Naive thymus-derived CD8-positive, alpha-beta T cell (primary cell): Measurements from ENCODE around the gene ADGRL2. TPM values are rescaled to one million over a fixed set of nuclear protein-coding genes. Genes with fewer than 3 reads are reported as not detected.
"Not testable (repeated sequence)": the region's sequence is repeated elsewhere in the genome, so short reads cannot be mapped to it uniquely, and the experiment has no call there.

ENCODE experiments used
- ATAC-seq, 2 donors: fragments of 150-1000 bp; cut with Tn5 transposase in 1 of 2; sonication (Bioruptor Pico), chemical (Tn5 transposase) in 1 of 2; 1 replicate in 1 of 2; 2 replicates in 1 of 2; pipeline ENCODE4 v1.10.0; 2021; ENCODE audit warnings: mild to moderate bottlenecking in 2 of 2, moderate library complexity in 2 of 2
- POLR2A ChIA-PET: fragments of 350-600 bp; sonication (Branson Sonifier 250); formaldehyde crosslinking; loops from one replicate; lab custom pipeline; 2021; ENCODE audit warnings: antibody characterized with exemption; lab: Charles Lee
- DNase-seq, 10 donors: peaks; one replicate each; pipeline versions ENCODE4 v3.0.0 to v3.0.0-alpha.2; 2020 to 2022
- H3K27ac Mint-ChIP-seq, 10 donors: one replicate each; pipeline ENCODE4 v1.8.0; 2020 to 2022; ENCODE audit warnings: mild to moderate bottlenecking in 10 of 10, mixed read lengths in 10 of 10, moderate library complexity in 4 of 10, inconsistent platforms in 1 of 10
- H3K27me3 Mint-ChIP-seq, 5 donors: one replicate each; pipeline ENCODE4 v1.8.0; 2021 to 2022; ENCODE audit warnings: mixed read lengths in 5 of 5
- H3K36me3 Mint-ChIP-seq, 3 donors: one replicate each; pipeline ENCODE4 v1.8.0; 2020 to 2022; ENCODE audit warnings: mixed read lengths in 3 of 3, mild to moderate bottlenecking in 2 of 3, inconsistent platforms in 1 of 3
- H3K4me1 Mint-ChIP-seq, 4 donors: one replicate each; pipeline ENCODE4 v1.8.0; 2021 to 2022; ENCODE audit warnings: mixed read lengths in 4 of 4
- H3K4me3 Mint-ChIP-seq, 10 donors: one replicate each; pipeline ENCODE4 v1.8.0; 2020 to 2022; ENCODE audit warnings: mild to moderate bottlenecking in 10 of 10, mixed read lengths in 10 of 10, moderate library complexity in 6 of 10, inconsistent platforms in 1 of 10
- H3K9me3 Mint-ChIP-seq, 9 donors: one replicate each; pipeline ENCODE4 v1.8.0; 2020 to 2022; ENCODE audit warnings: mixed read lengths in 9 of 9, mild to moderate bottlenecking in 3 of 9, inconsistent platforms in 1 of 9, moderate library complexity in 1 of 9
- polyA plus RNA-seq, 3 donors: library from polyadenylated mRNA; unstranded; fragments of 300-500 nt; fragmentation: Illumina TruSeq; gene quantifications; one replicate each; pipeline ENCODE4 v1.2.3, GENCODE V29; 2021
- total RNA-seq, 8 experiments: library from RNA in 2 of 8; stranded (reverse) in 2 of 8; gene quantifications; one replicate each; pipeline ENCODE4 v1.2.3 and lab custom pipeline; 2021 to 2026

Gene ADGRL2
- total and polyA plus RNA-seq, 5 experiments from 2014 or later, result not detected

DNA sequence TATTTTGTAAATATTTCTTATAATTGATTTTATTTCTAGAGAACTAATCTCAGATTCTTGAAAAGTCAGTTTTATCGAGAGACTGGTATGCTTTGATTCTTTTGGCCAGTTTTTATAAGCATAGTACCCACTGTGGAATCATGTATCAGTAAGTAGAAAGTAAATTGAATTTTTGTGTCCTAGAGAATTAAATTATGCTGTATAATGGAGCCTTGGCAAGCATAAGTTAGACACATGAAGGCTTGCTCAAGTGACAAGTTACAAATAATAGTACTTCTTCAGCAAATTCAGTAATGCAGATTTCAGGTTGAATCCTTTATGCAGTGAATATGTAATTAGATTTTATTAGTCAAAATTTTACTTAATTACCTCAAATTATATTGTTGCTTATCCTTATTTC lies 40.1 kb downstream of the ADGRL2 start:
- POLR2A ChIA-PET, result no interaction called here
- no peak overlapping the region for H3K4me3 Mint-ChIP-seq
- H3K4me1 Mint-ChIP-seq, result no peaks in the 10 kb centered on the region
- H3K9me3 Mint-ChIP-seq, result peaks cover 0 to 10% (median 0%) of the 10 kb centered on the region in 9 donors
- no peak overlapping the region for H3K27ac Mint-ChIP-seq
- DNase-seq (no peak), ATAC-seq (no peak)
- H3K36me3 Mint-ChIP-seq, result no peaks in the 10 kb centered on the region
- H3K27me3 Mint-ChIP-seq, result peaks cover 0 to 1% (median 0%) of the 10 kb centered on the region in 5 donors

DNA sequence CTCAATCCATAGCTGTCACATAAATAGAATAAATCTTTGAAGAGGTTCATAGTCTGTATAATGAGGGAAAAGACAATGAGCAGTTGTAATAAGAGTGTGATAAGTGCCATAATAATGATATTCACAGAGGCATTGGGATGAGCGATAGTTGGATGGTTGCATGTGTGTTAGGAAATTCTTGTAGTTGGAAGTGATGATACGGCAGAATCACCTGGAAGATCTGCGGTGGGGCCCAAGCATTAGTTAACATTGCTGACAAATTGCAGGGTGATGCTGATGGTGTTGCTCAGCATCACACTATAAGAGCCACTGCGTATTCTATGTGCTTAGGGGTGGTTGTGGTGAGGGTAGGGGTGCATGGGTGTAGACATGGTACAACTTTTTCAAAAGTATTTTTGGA lies 41.1 kb downstream of the ADGRL2 start:
- H3K4me3 Mint-ChIP-seq, result no peak overlapping the region
- H3K27ac Mint-ChIP-seq, result no peak overlapping the region
- H3K36me3 Mint-ChIP-seq, result no peaks in the 10 kb centered on the region
- DNase-seq, result no peak
- POLR2A ChIA-PET, result no interaction called here
- H3K4me1 Mint-ChIP-seq, result no peaks in the 10 kb centered on the region
- H3K9me3 Mint-ChIP-seq, result peaks cover 0 to 8% (median 0%) of the 10 kb centered on the region in 9 donors
- peaks cover 0 to 1% (median 0%) of the 10 kb centered on the region in 5 donors for H3K27me3 Mint-ChIP-seq
- ATAC-seq, result no peak

GRCh38 chr1:81844477-81844876 lies 43.7 kb downstream of the ADGRL2 start:
- Mint-ChIP-seq H3K27me3 (peaks cover 0 to 1% (median 0%) of the 10 kb centered on the region in 5 donors), H3K36me3 (no peaks in the 10 kb centered on the region), H3K4me1 (no peaks in the 10 kb centered on the region), H3K4me3 (no peak overlapping the region), H3K9me3 (peaks cover 0 to 8% (median 0%) of the 10 kb centered on the region in 9 donors), H3K27ac (no peak overlapping the region)
- POLR2A ChIA-PET, result no interaction called here
- no peak for DNase-seq
- no peak for ATAC-seq

DNA sequence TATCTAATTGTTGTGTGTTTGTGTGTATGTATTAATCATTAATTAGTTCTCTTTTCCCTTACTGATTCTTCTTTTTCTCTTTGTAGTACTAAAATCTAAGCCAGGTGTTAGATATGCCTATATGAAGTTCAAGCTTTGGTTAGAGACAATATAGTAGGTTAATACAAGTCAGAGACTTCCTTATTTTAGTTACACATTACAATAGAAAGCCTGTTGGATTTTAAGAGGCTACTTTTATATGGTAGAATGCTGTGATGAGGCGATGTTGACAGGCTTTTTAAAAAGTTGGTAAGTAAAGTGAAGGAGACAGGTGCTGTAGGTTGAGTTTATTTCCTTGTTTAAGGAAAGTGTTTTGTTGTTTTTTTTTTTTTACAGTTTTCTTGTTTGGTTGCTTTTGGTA lies 45.9 kb downstream of the ADGRL2 start:
- Mint-ChIP-seq H3K27me3 (peaks cover 0 to 1% (median 0%) of the 10 kb centered on the region in 5 donors), H3K27ac (no peak overlapping the region), H3K4me1 (no peaks in the 10 kb centered on the region), H3K9me3 (peaks cover 0 to 6% (median 0%) of the 10 kb centered on the region in 9 donors), H3K36me3 (no peaks in the 10 kb centered on the region), H3K4me3 (no peak overlapping the region)
- no peak for DNase-seq
- POLR2A ChIA-PET, result no interaction called here
- no peak for ATAC-seq

- Mint-ChIP-seq H3K36me3 (no peaks in the 10 kb centered on the region), H3K27me3 (peaks cover 0 to 1% (median 0%) of the 10 kb centered on the region in 5 donors), H3K9me3 (peaks cover 0 to 3% (median 0%) of the 10 kb centered on the region in 9 donors), H3K4me3 (no peak overlapping the region), H3K4me1 (no peaks in the 10 kb centered on the region), H3K27ac (no peak overlapping the region)
- POLR2A ChIA-PET, result no interaction called here
- DNase-seq (no peak), ATAC-seq (no peak)
Measured at GRCh38 chr1:81847063-81847462, 46.3 kb downstream of the ADGRL2 start.

- ATAC-seq, result no peak
- POLR2A ChIA-PET, result no interaction called here
- no peaks in the 10 kb centered on the region for H3K27me3 Mint-ChIP-seq
- no peaks in the 10 kb centered on the region for H3K4me1 Mint-ChIP-seq
- H3K9me3 Mint-ChIP-seq, result peaks cover 0 to 2% (median 0%) of the 10 kb centered on the region in 9 donors
- H3K36me3 Mint-ChIP-seq, result no peaks in the 10 kb centered on the region
- H3K4me3 Mint-ChIP-seq, result no peak overlapping the region
- no peak overlapping the region for H3K27ac Mint-ChIP-seq
- no peak for DNase-seq
Measured at GRCh38 chr1:81848880-81849682, 48.3 kb downstream of the ADGRL2 start.

GRCh38 chr1:81850031-81850430 lies 49.3 kb downstream of the ADGRL2 start:
- ATAC-seq (no peak), DNase-seq (no peak)
- Mint-ChIP-seq H3K27ac (no peak overlapping the region), H3K9me3 (peaks cover 0 to 5% (median 0%) of the 10 kb centered on the region in 9 donors), H3K36me3 (no peaks in the 10 kb centered on the region), H3K4me1 (no peaks in the 10 kb centered on the region), H3K27me3 (no peaks in the 10 kb centered on the region), H3K4me3 (no peak overlapping the region)
- POLR2A ChIA-PET, result no interaction called here

- POLR2A ChIA-PET, result no interaction called here
- no peaks in the 10 kb centered on the region for H3K27me3 Mint-ChIP-seq
- DNase-seq (no peak), ATAC-seq (no peak)
- peaks cover 0 to 5% (median 0%) of the 10 kb centered on the region in 9 donors for H3K9me3 Mint-ChIP-seq
- no peak overlapping the region for H3K27ac Mint-ChIP-seq
- H3K36me3 Mint-ChIP-seq, result no peaks in the 10 kb centered on the region
- H3K4me3 Mint-ChIP-seq, result no peak overlapping the region
- H3K4me1 Mint-ChIP-seq, result no peaks in the 10 kb centered on the region
Measured at GRCh38 chr1:81850495-81850894, 49.8 kb downstream of the ADGRL2 start.

- no peak for ATAC-seq
- Mint-ChIP-seq H3K27me3 (no peaks in the 10 kb centered on the region), H3K27ac (no peak overlapping the region), H3K36me3 (no peaks in the 10 kb centered on the region), H3K9me3 (peaks cover 0 to 5% (median 0%) of the 10 kb centered on the region in 9 donors), H3K4me3 (no peak overlapping the region), H3K4me1 (no peaks in the 10 kb centered on the region)
- DNase-seq, result no peak
- POLR2A ChIA-PET, result no interaction called here
Measured at GRCh38 chr1:81851217-81851616, 50.5 kb downstream of the ADGRL2 start.

- no peaks in the 10 kb centered on the region for H3K4me1 Mint-ChIP-seq
- H3K4me3 Mint-ChIP-seq, result no peak overlapping the region
- H3K27ac Mint-ChIP-seq, result no peak overlapping the region
- no peaks in the 10 kb centered on the region for H3K27me3 Mint-ChIP-seq
- no peak for ATAC-seq
- no peak for DNase-seq
- peaks cover 0 to 6% (median 0%) of the 10 kb centered on the region in 9 donors for H3K9me3 Mint-ChIP-seq
- POLR2A ChIA-PET, result no interaction called here
- H3K36me3 Mint-ChIP-seq, result no peaks in the 10 kb centered on the region
Measured at GRCh38 chr1:81852961-81853360, 52.2 kb downstream of the ADGRL2 start.

DNA sequence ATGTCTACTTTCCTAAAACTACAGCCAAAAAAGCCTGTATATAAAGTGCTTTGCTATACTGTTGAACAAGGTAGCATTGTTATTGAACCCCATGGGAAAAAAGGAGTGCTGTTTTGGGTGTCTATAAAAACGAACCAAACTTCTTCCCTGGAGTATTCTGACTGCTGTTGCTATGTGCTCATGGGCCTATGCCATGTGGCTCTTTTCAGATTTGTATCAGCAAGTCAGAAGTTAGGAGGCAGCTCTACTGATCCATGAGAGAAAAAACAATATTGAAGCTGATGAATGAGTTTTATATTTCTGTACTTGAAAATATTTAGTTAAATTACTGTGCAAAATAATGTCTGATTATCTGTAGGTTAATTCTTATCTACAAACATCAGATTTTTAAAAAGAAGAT lies 66.5 kb downstream of the ADGRL2 start:
- POLR2A ChIA-PET, result no interaction called here
- Mint-ChIP-seq H3K36me3 (no peaks in the 10 kb centered on the region), H3K4me1 (no peaks in the 10 kb centered on the region), H3K4me3 (no peak overlapping the region), H3K27ac (no peak overlapping the region), H3K27me3 (no peaks in the 10 kb centered on the region), H3K9me3 (peaks cover 0 to 9% (median 0%) of the 10 kb centered on the region in 9 donors)
- no peak for DNase-seq
- no peak for ATAC-seq

GRCh38 chr1:81869307-81869706 lies 68.6 kb downstream of the ADGRL2 start:
- Mint-ChIP-seq H3K27me3 (no peaks in the 10 kb centered on the region), H3K36me3 (no peaks in the 10 kb centered on the region), H3K27ac (no peak overlapping the region), H3K4me3 (no peak overlapping the region), H3K9me3 (peaks cover 0 to 10% (median 0%) of the 10 kb centered on the region in 9 donors), H3K4me1 (no peaks in the 10 kb centered on the region)
- ATAC-seq, result no peak
- POLR2A ChIA-PET, result no interaction called here
- DNase-seq, result no peak

GRCh38 chr1:81871091-81871490 lies 70.4 kb downstream of the ADGRL2 start:
- H3K27ac Mint-ChIP-seq, H3K4me3 Mint-ChIP-seq, POLR2A ChIA-PET, DNase-seq, H3K4me1 Mint-ChIP-seq, ATAC-seq, H3K9me3 Mint-ChIP-seq, H3K27me3 Mint-ChIP-seq, H3K36me3 Mint-ChIP-seq: not testable (repeated sequence)

- H3K4me3 Mint-ChIP-seq, result no peak overlapping the region
- H3K9me3 Mint-ChIP-seq, result peaks cover 0 to 6% (median 0%) of the 10 kb centered on the region in 9 donors
- no peak for DNase-seq
- no peaks in the 10 kb centered on the region for H3K36me3 Mint-ChIP-seq
- ATAC-seq, result no peak
- no peak overlapping the region for H3K27ac Mint-ChIP-seq
- peaks cover 0 to 3% (median 0%) of the 10 kb centered on the region in 5 donors for H3K27me3 Mint-ChIP-seq
- POLR2A ChIA-PET, result no interaction called here
- H3K4me1 Mint-ChIP-seq, result no peaks in the 10 kb centered on the region
Measured at GRCh38 chr1:81873946-81874345, 73.2 kb downstream of the ADGRL2 start.
